Adrenal gland (tissue), 12 donors: ENCODE results near the gene ASB1. TPM values are rescaled to one million over a fixed set of nuclear protein-coding genes. Genes with fewer than 3 reads are reported as not detected.

Source experiments
- DNase-seq, 7 donors: peaks; one replicate each; pipeline ENCODE4 v3.0.0-alpha.2; 2019 to 2020
- H3K27ac ChIP-seq, 5 donors: fragments of 200-600 bp; sonication (generic) in 4 of 5; 1 replicate in 3 of 5; 2 replicates in 2 of 5; pipeline versions ENCODE4 v1.5.1 to v1.8.0; 2016 to 2020; ENCODE audit warnings: mild to moderate bottlenecking in 1 of 5
- H3K27me3 ChIP-seq: fragments of 200-600 bp; 2 replicates; pipeline ENCODE4 v1.8.0; 2021
- H3K36me3 ChIP-seq, 2 donors: fragments of 200-600 bp; replicated peaks in 1 of 2; 1 replicate in 1 of 2; 2 replicates in 1 of 2; pipeline versions ENCODE4 v1.5.1 to v1.8.0; 2018 to 2022
- H3K4me1 ChIP-seq, 2 donors: fragments of 200-600 bp; replicated peaks in 1 of 2; 1 replicate in 1 of 2; 2 replicates in 1 of 2; pipeline versions ENCODE4 v1.5.1 to v1.8.0; 2018 to 2021
- H3K4me3 ChIP-seq, 4 donors: fragments of 200-600 bp; sonication (generic) in 3 of 4; one replicate each; pipeline ENCODE4 v1.5.1; 2016 to 2018
- H3K9me3 ChIP-seq, 3 donors: fragments of 200-600 bp; sonication (generic) in 1 of 3; replicated peaks in 1 of 3; 1 replicate in 2 of 3; 2 replicates in 1 of 3; pipeline versions ENCODE4 v1.5.1 to v1.8.0; 2016 to 2021
- CTCF ChIP-seq, 6 experiments: fragments of 450-650 bp in 4 of 6; fragments of 200-600 bp in 2 of 6; sonication (generic) in 1 of 6; IDR thresholded peaks; 1 replicate in 5 of 6; 2 replicates in 1 of 6; pipeline versions ENCODE4 v1.5.1 to v1.8.0; 2016 to 2021; ENCODE audit warnings: antibody characterized with exemption in 6 of 6, mild to moderate bottlenecking in 2 of 6, moderate library complexity in 1 of 6
- POLR2A ChIP-seq, 2 donors: fragments of 450-650 bp; IDR thresholded peaks; one replicate each; pipeline ENCODE4 v1.6.1; 2017; ENCODE audit warnings: antibody characterized with exemption in 2 of 2, mild to moderate bottlenecking in 2 of 2, moderate library complexity in 1 of 2
- WGBS, 4 donors: extraction: QIAGEN DNeasy Blood & Tissue Kit in 2 of 4; methylation state at CpG; one replicate each; pipeline versions ENCODE4 v1.1.5 to v1.1.7; 2013 to 2017; 5-methylcytosine and 5-hydroxymethylcytosine counted together
- intact Hi-C, 2 donors: fragments of 100-400 bp; cut with DNase I; formaldehyde crosslinking; loops; one replicate each; pipeline versions ENCODE4 v1.14.1 to v1.15.0; 2022 to 2023
- polyA plus RNA-seq, 3 donors: library from polyadenylated mRNA; stranded (reverse); fragments of 200-250 nt in 2 of 3; fragments of 350-450 nt in 1 of 3; fragmentation: Illumina TruSeq in 1 of 3; extraction: RNeasy Lipid Tissue Mini Kit (QIAGEN cat#74804) in 1 of 3; gene quantifications; one replicate each; pipeline ENCODE4 v1.2.3, GENCODE V29; 2013 to 2014
- small RNA-seq, 2 donors: library from RNA; depleted of rRNA; stranded (forward); fragments of <200 nt; gene quantifications; one replicate each; pipeline ENCODE3, GENCODE V24; 2016
- total RNA-seq, 9 donors: library from RNA; depleted of rRNA in 4 of 9; stranded (reverse); fragments of >200 nt in 4 of 9; fragments of 120-200 nt in 1 of 9; fragmentation: NEBNext Ultra II Directional in 1 of 9; extraction: Animal tissue kit (Norgen Biotek cat#: 25700) in 1 of 9; gene quantifications; one replicate each; pipeline versions ENCODE4 v1.1.0 to v1.2.4, GENCODE V29; 2013 to 2023
- donor health status: healthy with polysubstance abuse.
- donor health status: Bipolar disorder and iron deficiency.
- donor health status: DM: yes; HTN: yes; CAD: no.
- donor health status: DM: no; HTN: no; CAD: no.
- donor health status: DM: no; HTN: no; CAD: no.
- donor health status: DM: yes; HTN: yes; CAD: no.

ASB1 gene
- total and polyA plus RNA-seq, 12 donors, result 12.2 to 28.8 (median 19.6) TPM

- intact Hi-C loops, result no loop called here
- peak in 1 of 7 donors; percentile 10 for DNase-seq
- Histone ChIP-seq H3K9me3 (no peaks in the 10 kb centered on the region), H3K4me1 (no peaks in the 10 kb centered on the region), H3K27ac (no peak overlapping the region), H3K4me3 (no peak overlapping the region), H3K27me3 (no peaks in the 10 kb centered on the region), H3K36me3 (no peaks in the 10 kb centered on the region)
- TF ChIP-seq CTCF (IDR thresholded peaks at IDR 0.05), result no peak
- no peak for TF ChIP-seq POLR2A (IDR thresholded peaks at IDR 0.05)
- 82 to 90% (median 83%) methylated on average over 14 to 17 of the region's 17 CpGs for WGBS, 4 donors
Measured at GRCh38 chr2:238498691-238499295, 72.1 kb downstream of the ASB1 start.

DNA sequence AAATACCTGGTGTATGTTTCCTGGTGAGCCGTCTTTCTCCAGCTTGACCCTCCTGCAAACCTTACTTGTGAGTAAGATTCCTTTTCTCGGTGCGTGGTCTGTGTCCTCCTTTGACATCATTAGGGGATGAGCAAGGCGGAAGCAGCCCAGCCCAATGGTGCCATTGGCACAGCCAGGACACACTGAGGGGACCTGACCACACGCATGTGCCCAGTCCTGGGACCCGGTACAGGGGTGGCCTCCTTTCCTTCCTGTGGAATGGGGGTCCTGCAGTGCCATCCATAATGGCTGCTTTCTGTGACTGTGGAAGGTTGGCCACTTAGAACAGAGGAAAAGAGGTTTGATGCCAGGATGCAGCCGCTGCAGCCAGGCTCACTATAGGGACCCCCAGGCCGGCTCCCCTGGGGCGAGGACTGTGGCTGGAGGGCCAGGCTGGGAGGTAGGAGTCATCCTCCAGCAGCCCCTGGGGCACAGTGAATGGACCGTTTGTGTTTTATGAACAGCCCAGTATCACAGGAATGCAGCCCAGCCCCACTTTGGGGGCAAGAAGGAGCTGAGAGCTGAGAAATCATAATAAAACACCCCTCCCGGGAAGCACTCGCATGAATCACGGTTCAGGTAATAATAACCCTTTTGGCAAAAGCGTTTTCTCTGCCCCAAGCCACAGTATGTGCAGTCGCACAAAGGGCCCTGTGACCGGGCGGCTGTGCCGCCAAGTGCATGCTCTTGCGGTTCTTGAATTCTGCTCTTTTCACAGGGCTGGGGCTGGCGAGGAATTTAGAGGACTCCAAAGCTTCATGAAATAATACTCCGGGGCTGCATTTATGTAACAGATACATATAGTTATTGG lies 73.2 kb downstream of the ASB1 start:
- TF ChIP-seq POLR2A (IDR thresholded peaks at IDR 0.05) (no peak), CTCF (IDR thresholded peaks at IDR 0.05) (no peak)
- no peaks in the 10 kb centered on the region for H3K4me1 ChIP-seq
- 79 to 84% (median 81%) methylated on average over 18 to 21 of the region's 21 CpGs for WGBS, 4 donors
- H3K27ac ChIP-seq, result no peak overlapping the region
- H3K9me3 ChIP-seq, result no peaks in the 10 kb centered on the region
- no peaks in the 10 kb centered on the region for H3K27me3 ChIP-seq
- intact Hi-C loops, result no loop called here
- DNase-seq, result peak in 1 of 7 donors; percentile 36
- no peak overlapping the region for H3K4me3 ChIP-seq
- no peaks in the 10 kb centered on the region for H3K36me3 ChIP-seq

DNA sequence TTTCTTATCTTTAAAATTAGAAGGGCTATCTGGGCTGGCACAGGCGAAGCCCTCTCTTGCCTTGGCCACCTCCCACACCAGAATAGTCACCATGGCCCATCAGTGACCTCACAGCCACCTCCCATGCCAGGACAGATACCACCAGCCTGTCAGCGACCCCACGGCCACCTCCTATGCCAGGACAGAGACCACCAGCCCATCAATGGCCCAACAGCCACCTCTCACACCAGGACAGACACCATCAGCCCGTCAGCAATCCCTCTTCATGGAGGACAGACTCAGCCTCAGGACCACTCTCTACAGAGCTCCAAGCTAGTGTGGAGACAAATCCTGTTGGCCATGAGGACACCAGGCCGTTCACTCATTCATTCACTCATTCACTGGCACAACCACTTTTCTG lies 74.6 kb downstream of the ASB1 start:
- Histone ChIP-seq H3K27me3 (no peaks in the 10 kb centered on the region), H3K4me1 (no peaks in the 10 kb centered on the region), H3K27ac (no peak overlapping the region), H3K9me3 (no peaks in the 10 kb centered on the region), H3K36me3 (no peaks in the 10 kb centered on the region), H3K4me3 (no peak overlapping the region)
- DNase-seq, result no peak
- intact Hi-C loops, result no loop called here
- TF ChIP-seq POLR2A (IDR thresholded peaks at IDR 0.05), result no peak
- TF ChIP-seq CTCF (IDR thresholded peaks at IDR 0.05), result no peak
- WGBS, 4 donors, result 80 to 90% (median 87%) methylated on average over 5 of the region's 5 CpGs

Small RNA genes within 50 kb of the gene (small RNA-seq; reads per million reads assigned to genes)
- gene RNU6-234P, result 0 reads per million in 2 donors

Other genes starting within 250 kb of the ASB1 start
- gene ILKAP, start 223.2 kb upstream of the ASB1 start, total RNA-seq, result 10 to 100 TPM; 12.3 to 37.3 (median 24.5) TPM
- 100 to 1,000 TPM in 2 of 3 donors, 10 to 100 TPM in 1; 17.8 to 131 (median 110) TPM for gene ILKAP, start 223.2 kb upstream of the ASB1 start, polyA plus RNA-seq
- gene HES6, start 186.9 kb upstream of the ASB1 start, total RNA-seq, result 10 to 100 TPM in 6 of 9 donors, 1 to 10 TPM in 3; 6.5 to 21.6 (median 12.7) TPM
- 1 to 10 TPM; 4.3 to 9.2 (median 7.4) TPM for gene HES6, start 186.9 kb upstream of the ASB1 start, polyA plus RNA-seq
- gene PER2, start 138.3 kb upstream of the ASB1 start, total RNA-seq, result 10 to 100 TPM in 1 of 9 donors, 1 to 10 TPM in 8; 1.5 to 11.4 (median 4.9) TPM
- 1 to 10 TPM; 1.3 to 7.1 (median 4.7) TPM for gene PER2, start 138.3 kb upstream of the ASB1 start, polyA plus RNA-seq
- gene TRAF3IP1, start 106.4 kb upstream of the ASB1 start, total RNA-seq, result 10 to 100 TPM in 5 of 9 donors, 1 to 10 TPM in 4; 5.5 to 17.5 (median 11.9) TPM
- gene TRAF3IP1, start 106.4 kb upstream of the ASB1 start, polyA plus RNA-seq, result 10 to 100 TPM; 10.1 to 18.5 (median 16.4) TPM